ENCODE measurements around the gene SLC9A9.

DNA sequence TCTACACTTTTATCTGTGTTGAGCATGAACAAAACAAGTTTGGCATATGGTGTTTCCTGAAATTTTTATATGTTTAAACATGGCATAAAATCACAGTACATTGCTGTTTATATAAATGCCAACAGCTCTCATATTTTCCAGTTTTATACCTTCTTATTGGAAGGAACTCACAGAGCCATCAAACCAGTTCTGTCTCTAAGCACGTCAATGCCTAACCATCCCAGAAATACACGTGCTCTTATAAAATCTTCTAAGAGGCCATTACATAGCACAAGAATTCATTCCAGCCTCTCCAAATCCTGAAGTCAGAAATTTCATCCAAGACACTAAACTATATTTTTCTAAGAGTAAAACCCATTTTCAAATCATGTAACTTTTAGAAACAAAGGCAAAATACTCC lies 20.8 kb downstream of the SLC9A9 start:
- TF ChIP-seq, protein P1, sequence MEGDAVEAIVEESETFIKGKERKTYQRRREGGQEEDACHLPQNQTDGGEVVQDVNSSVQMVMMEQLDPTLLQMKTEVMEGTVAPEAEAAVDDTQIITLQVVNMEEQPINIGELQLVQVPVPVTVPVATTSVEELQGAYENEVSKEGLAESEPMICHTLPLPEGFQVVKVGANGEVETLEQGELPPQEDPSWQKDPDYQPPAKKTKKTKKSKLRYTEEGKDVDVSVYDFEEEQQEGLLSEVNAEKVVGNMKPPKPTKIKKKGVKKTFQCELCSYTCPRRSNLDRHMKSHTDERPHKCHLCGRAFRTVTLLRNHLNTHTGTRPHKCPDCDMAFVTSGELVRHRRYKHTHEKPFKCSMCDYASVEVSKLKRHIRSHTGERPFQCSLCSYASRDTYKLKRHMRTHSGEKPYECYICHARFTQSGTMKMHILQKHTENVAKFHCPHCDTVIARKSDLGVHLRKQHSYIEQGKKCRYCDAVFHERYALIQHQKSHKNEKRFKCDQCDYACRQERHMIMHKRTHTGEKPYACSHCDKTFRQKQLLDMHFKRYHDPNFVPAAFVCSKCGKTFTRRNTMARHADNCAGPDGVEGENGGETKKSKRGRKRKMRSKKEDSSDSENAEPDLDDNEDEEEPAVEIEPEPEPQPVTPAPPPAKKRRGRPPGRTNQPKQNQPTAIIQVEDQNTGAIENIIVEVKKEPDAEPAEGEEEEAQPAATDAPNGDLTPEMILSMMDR (IDR thresholded peaks at IDR 0.05): no peak
- no peak for TF ChIP-seq POLR2A (IDR thresholded peaks at IDR 0.05)

Data from uterus (tissue), 2 donors.